ENCODE data around the gene DIRAS2.

DNA sequence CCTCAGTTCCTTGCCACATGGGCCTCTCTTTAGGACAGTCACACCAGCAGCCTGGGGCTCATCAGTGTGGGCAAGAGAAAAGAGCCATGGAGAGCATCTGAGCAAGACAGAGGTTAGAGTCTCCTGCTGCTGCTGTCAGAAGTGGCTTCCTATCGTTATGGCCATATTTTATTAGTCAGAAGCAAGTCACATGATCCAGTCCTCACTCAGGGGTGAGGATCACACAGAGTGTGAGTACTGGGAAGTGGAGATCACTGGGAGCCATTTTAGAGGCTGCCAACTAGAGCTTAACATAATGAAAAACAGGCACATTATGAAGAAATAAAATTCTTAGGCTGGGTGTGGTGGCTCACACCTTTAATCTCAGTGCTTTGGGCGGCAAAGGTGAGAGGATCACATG lies 62.0 kb downstream of the DIRAS2 start:
- TF ChIP-seq, protein P1, sequence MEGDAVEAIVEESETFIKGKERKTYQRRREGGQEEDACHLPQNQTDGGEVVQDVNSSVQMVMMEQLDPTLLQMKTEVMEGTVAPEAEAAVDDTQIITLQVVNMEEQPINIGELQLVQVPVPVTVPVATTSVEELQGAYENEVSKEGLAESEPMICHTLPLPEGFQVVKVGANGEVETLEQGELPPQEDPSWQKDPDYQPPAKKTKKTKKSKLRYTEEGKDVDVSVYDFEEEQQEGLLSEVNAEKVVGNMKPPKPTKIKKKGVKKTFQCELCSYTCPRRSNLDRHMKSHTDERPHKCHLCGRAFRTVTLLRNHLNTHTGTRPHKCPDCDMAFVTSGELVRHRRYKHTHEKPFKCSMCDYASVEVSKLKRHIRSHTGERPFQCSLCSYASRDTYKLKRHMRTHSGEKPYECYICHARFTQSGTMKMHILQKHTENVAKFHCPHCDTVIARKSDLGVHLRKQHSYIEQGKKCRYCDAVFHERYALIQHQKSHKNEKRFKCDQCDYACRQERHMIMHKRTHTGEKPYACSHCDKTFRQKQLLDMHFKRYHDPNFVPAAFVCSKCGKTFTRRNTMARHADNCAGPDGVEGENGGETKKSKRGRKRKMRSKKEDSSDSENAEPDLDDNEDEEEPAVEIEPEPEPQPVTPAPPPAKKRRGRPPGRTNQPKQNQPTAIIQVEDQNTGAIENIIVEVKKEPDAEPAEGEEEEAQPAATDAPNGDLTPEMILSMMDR (IDR thresholded peaks at IDR 0.05; ENCODE audit: poor library complexity) = no peak
- TF ChIP-seq EZH2 (IDR thresholded peaks at IDR 0.05; ENCODE audit: borderline replicate concordance) (no peak), EZH2phosphoT487 (IDR thresholded peaks at IDR 0.05; ENCODE audit: low read depth, severe bottlenecking, unreplicated experiment) (no peak)
